ENCODE measurements around the gene METTL14.

METTL14 gene

GRCh38 chr4:118743867-118744266 lies 58.7 kb downstream of the METTL14 start:
- Histone ChIP-seq H2BK5ac (ENCODE audit: low read depth, low read length, poor library complexity, severe bottlenecking) (no peak overlapping the region), H3K4me2 (ENCODE audit: low read length, poor library complexity, severe bottlenecking) (no peak overlapping the region), H3K14ac (ENCODE audit: low read length in 2 of 2) (no peak overlapping the region), H3K4me3 (ENCODE audit: insufficient read depth in 1 of 2, low read depth in 1 of 2, low read length in 2 of 2) (no peak overlapping the region), H3K4ac (ENCODE audit: low read depth in 1 of 2, low read length in 2 of 2) (no peak overlapping the region), H3K9ac (ENCODE audit: low read length) (peak overlapping the region; percentile 52), H3K36me3 (ENCODE audit: control insufficient read depth in 1 of 2, insufficient read depth in 2 of 2, low read depth in 1 of 2, low read length in 2 of 2) (peaks cover 35 to 79% of the 10 kb centered on the region in 2 experiments), H4K91ac (ENCODE audit: low read length) (no peak overlapping the region), H2BK12ac (ENCODE audit: low read length in 2 of 2) (no peak overlapping the region), H3K4me1 (ENCODE audit: control insufficient read depth, insufficient read depth, low read depth, low read length) (peaks cover 5% of the 10 kb centered on the region), H3K9me3 (ENCODE audit: control insufficient read depth, low read length) (no peaks in the 10 kb centered on the region), H3K27me3 (ENCODE audit: control insufficient read depth in 1 of 2, insufficient read depth in 1 of 2, low read length in 2 of 2) (no peaks in the 10 kb centered on the region), H3K23ac (ENCODE audit: low read length in 2 of 2) (no peak overlapping the region), H3K27ac (ENCODE audit: low read length, poor library complexity, severe bottlenecking) (no peak overlapping the region), H2AK5ac (ENCODE audit: low read length, severe bottlenecking) (no peak overlapping the region), H4K8ac (ENCODE audit: low read length) (no peak overlapping the region), H3K18ac (ENCODE audit: low read depth in 1 of 2, low read length in 2 of 2) (no peak overlapping the region), H2BK15ac (ENCODE audit: low read depth, poor library complexity, severe bottlenecking) (no peak overlapping the region), H2BK120ac (ENCODE audit: low read depth, low read length) (no peak overlapping the region), H3K79me1 (replicated peaks; ENCODE audit: low read length, poor library complexity, severe bottlenecking) (peaks cover 18% of the 10 kb centered on the region), H2AFZ (ENCODE audit: low read depth, low read length) (no peak overlapping the region)
- DNase-seq: peak; percentile 55
- WGBS: 69% methylated on average over 4 of the region's 4 CpGs

GRCh38 chr4:118745357-118745756 lies 60.2 kb downstream of the METTL14 start:
- Histone ChIP-seq H3K14ac (ENCODE audit: low read length in 2 of 2) (no peak overlapping the region), H4K8ac (ENCODE audit: low read length) (no peak overlapping the region), H3K18ac (ENCODE audit: low read depth in 1 of 2, low read length in 2 of 2) (no peak overlapping the region), H2AK5ac (ENCODE audit: low read length, severe bottlenecking) (no peak overlapping the region), H3K4me2 (ENCODE audit: low read length, poor library complexity, severe bottlenecking) (no peak overlapping the region), H2BK12ac (ENCODE audit: low read length in 2 of 2) (no peak overlapping the region), H3K9me3 (ENCODE audit: control insufficient read depth, low read length) (no peaks in the 10 kb centered on the region), H3K27ac (ENCODE audit: low read length, poor library complexity, severe bottlenecking) (no peak overlapping the region), H2BK5ac (ENCODE audit: low read depth, low read length, poor library complexity, severe bottlenecking) (no peak overlapping the region), H4K91ac (ENCODE audit: low read length) (no peak overlapping the region), H3K36me3 (ENCODE audit: control insufficient read depth in 1 of 2, insufficient read depth in 2 of 2, low read depth in 1 of 2, low read length in 2 of 2) (peaks cover 34 to 79% of the 10 kb centered on the region in 2 experiments), H2BK120ac (ENCODE audit: low read depth, low read length) (no peak overlapping the region), H3K4ac (ENCODE audit: low read depth in 1 of 2, low read length in 2 of 2) (no peak overlapping the region), H3K27me3 (ENCODE audit: control insufficient read depth in 1 of 2, insufficient read depth in 1 of 2, low read length in 2 of 2) (no peaks in the 10 kb centered on the region), H3K23ac (ENCODE audit: low read length in 2 of 2) (no peak overlapping the region), H3K4me1 (ENCODE audit: control insufficient read depth, insufficient read depth, low read depth, low read length) (peaks cover 5% of the 10 kb centered on the region), H3K79me1 (replicated peaks; ENCODE audit: low read length, poor library complexity, severe bottlenecking) (peaks cover 18% of the 10 kb centered on the region), H2BK15ac (ENCODE audit: low read depth, poor library complexity, severe bottlenecking) (no peak overlapping the region), H3K4me3 (ENCODE audit: insufficient read depth in 1 of 2, low read depth in 1 of 2, low read length in 2 of 2) (no peak overlapping the region), H3K9ac (ENCODE audit: low read length) (no peak overlapping the region), H2AFZ (ENCODE audit: low read depth, low read length) (no peak overlapping the region)
- no peak for DNase-seq
- 85% methylated on average over 1 of the region's 3 CpGs for WGBS

- Histone ChIP-seq H3K23ac (ENCODE audit: low read length in 2 of 2) (no peak overlapping the region), H2BK120ac (ENCODE audit: low read depth, low read length) (no peak overlapping the region), H2AFZ (ENCODE audit: low read depth, low read length) (no peak overlapping the region), H4K8ac (ENCODE audit: low read length) (no peak overlapping the region), H2BK5ac (ENCODE audit: low read depth, low read length, poor library complexity, severe bottlenecking) (no peak overlapping the region), H3K4me2 (ENCODE audit: low read length, poor library complexity, severe bottlenecking) (no peak overlapping the region), H3K27me3 (ENCODE audit: control insufficient read depth in 1 of 2, insufficient read depth in 1 of 2, low read length in 2 of 2) (no peaks in the 10 kb centered on the region), H3K4me3 (ENCODE audit: insufficient read depth in 1 of 2, low read depth in 1 of 2, low read length in 2 of 2) (no peak overlapping the region), H4K91ac (ENCODE audit: low read length) (no peak overlapping the region), H2BK15ac (ENCODE audit: low read depth, poor library complexity, severe bottlenecking) (no peak overlapping the region), H3K27ac (ENCODE audit: low read length, poor library complexity, severe bottlenecking) (no peak overlapping the region), H2AK5ac (ENCODE audit: low read length, severe bottlenecking) (no peak overlapping the region), H3K4me1 (ENCODE audit: control insufficient read depth, insufficient read depth, low read depth, low read length) (peaks cover 5% of the 10 kb centered on the region), H3K4ac (ENCODE audit: low read depth in 1 of 2, low read length in 2 of 2) (no peak overlapping the region), H3K36me3 (ENCODE audit: control insufficient read depth in 1 of 2, insufficient read depth in 2 of 2, low read depth in 1 of 2, low read length in 2 of 2) (peaks cover 34 to 82% of the 10 kb centered on the region in 2 experiments), H3K14ac (ENCODE audit: low read length in 2 of 2) (no peak overlapping the region), H3K18ac (ENCODE audit: low read depth in 1 of 2, low read length in 2 of 2) (no peak overlapping the region), H2BK12ac (ENCODE audit: low read length in 2 of 2) (no peak overlapping the region), H3K9me3 (ENCODE audit: control insufficient read depth, low read length) (no peaks in the 10 kb centered on the region), H3K79me1 (replicated peaks; ENCODE audit: low read length, poor library complexity, severe bottlenecking) (peaks cover 20% of the 10 kb centered on the region), H3K9ac (ENCODE audit: low read length) (no peak overlapping the region)
- WGBS: 90% methylated on average over 2 of the region's 2 CpGs
- DNase-seq: no peak
Observed at GRCh38 chr4:118746251-118746919, 61.2 kb downstream of the METTL14 start.

- no peak overlapping the region for H4K91ac ChIP-seq (ENCODE audit: low read length)
- no peak overlapping the region for H2BK5ac ChIP-seq (ENCODE audit: low read depth, low read length, poor library complexity, severe bottlenecking)
- H3K27ac ChIP-seq (ENCODE audit: low read length, poor library complexity, severe bottlenecking): no peak overlapping the region
- no peak overlapping the region for H2BK15ac ChIP-seq (ENCODE audit: low read depth, poor library complexity, severe bottlenecking)
- no peak for DNase-seq
- no peak overlapping the region for H2BK120ac ChIP-seq (ENCODE audit: low read depth, low read length)
- no peak overlapping the region for H3K9ac ChIP-seq (ENCODE audit: low read length)
- H3K4me1 ChIP-seq (ENCODE audit: control insufficient read depth, insufficient read depth, low read depth, low read length): no peaks in the 10 kb centered on the region
- no peaks in the 10 kb centered on the region for H3K9me3 ChIP-seq (ENCODE audit: control insufficient read depth, low read length)
- H3K14ac ChIP-seq (ENCODE audit: low read length in 2 of 2): no peak overlapping the region
- H3K27me3 ChIP-seq (ENCODE audit: control insufficient read depth in 1 of 2, insufficient read depth in 1 of 2, low read length in 2 of 2): no peaks in the 10 kb centered on the region
- no peak overlapping the region for H2BK12ac ChIP-seq (ENCODE audit: low read length in 2 of 2)
- H3K4me3 ChIP-seq (ENCODE audit: insufficient read depth in 1 of 2, low read depth in 1 of 2, low read length in 2 of 2): no peak overlapping the region
- no peak overlapping the region for H3K4ac ChIP-seq (ENCODE audit: low read depth in 1 of 2, low read length in 2 of 2)
- no peak overlapping the region for H4K8ac ChIP-seq (ENCODE audit: low read length)
- 93% methylated on average over 4 of the region's 5 CpGs for WGBS
- no peak overlapping the region for H2AFZ ChIP-seq (ENCODE audit: low read depth, low read length)
- no peak overlapping the region for H3K23ac ChIP-seq (ENCODE audit: low read length in 2 of 2)
- H2AK5ac ChIP-seq (ENCODE audit: low read length, severe bottlenecking): no peak overlapping the region
- no peak overlapping the region for H3K4me2 ChIP-seq (ENCODE audit: low read length, poor library complexity, severe bottlenecking)
- H3K79me1 ChIP-seq (replicated peaks; ENCODE audit: low read length, poor library complexity, severe bottlenecking): peaks cover 14% of the 10 kb centered on the region
- H3K18ac ChIP-seq (ENCODE audit: low read depth in 1 of 2, low read length in 2 of 2): no peak overlapping the region
- peaks cover 22 to 84% of the 10 kb centered on the region in 2 experiments for H3K36me3 ChIP-seq (ENCODE audit: control insufficient read depth in 1 of 2, insufficient read depth in 2 of 2, low read depth in 1 of 2, low read length in 2 of 2)
Observed at GRCh38 chr4:118749347-118749988, 64.3 kb downstream of the METTL14 start.

Data from mesenchymal stem cell (in vitro differentiated cells and primary cell).